Hematopoietic multipotent progenitor cell treated with erythropoietin and hydrocortisone succinate and interleukin-3 and kit ligand, for 4 days (in vitro differentiated cells): Measurements from ENCODE around the gene ITGA1.
"Not testable (repeated sequence)": the region's sequence is repeated elsewhere in the genome, so short reads cannot be mapped to it uniquely, and the experiment has no call there.

Source experiments
- DNase-seq: peaks from one replicate; pipeline ENCODE4 v3.0.0-alpha.2; 2015

The ITGA1 gene

GRCh38 chr5:52837591-52838001, 49.9 kb downstream of the ITGA1 start:
- DNase-seq = no peak

DNA sequence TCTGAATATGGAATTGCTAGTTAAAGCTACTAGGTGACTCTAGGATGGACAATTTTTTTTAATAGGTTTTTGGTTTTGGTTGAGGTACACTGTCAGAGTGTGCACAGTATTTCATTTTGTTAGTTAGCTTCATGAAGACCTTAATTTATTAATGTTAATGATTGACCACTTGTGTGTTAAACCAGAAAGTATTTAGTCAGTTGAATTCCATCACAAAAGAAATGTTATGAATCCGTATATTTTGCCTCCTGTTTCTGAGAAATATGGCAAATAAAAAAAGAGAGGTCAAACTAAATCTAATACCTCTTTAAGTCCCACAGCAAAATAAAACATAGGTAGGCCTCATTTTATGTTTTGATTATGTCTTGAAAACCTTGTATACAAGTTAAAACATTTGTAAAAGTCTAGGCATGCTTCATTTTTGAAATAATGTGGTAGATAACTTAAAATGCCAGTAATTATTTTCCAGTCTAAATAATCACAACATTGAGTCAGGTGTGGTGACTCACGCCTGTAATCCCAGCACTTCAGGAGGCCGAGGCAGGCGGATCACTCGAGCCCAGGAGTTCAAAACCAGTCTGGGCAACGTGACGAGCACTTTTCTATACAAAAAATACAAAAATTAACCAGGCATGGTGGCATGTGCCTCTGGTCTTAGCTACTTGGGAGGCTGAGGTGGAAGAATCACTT, 50.8 kb downstream of the ITGA1 start:
- no peak for DNase-seq

DNA sequence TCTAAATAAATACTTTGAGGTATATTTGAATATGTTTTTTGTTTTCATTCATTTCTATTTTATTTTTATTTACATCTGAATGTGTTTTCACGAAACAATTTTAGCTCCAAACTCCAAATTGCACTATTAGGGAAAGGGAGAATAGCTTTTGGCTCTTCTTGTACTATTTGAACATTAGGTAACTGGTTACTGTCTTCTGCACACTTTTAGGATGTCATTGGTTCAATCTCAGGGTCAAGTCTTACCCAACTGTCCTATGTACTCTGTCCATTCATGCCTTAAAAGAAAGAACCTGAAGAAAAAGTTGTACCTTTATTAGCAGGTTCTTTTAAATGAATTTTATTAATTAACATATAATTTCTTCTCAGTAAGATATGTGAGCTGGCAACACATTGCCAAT, 51.6 kb downstream of the ITGA1 start:
- DNase-seq = no peak

GRCh38 chr5:52840277-52841050, 52.7 kb downstream of the ITGA1 start:
- DNase-seq = no peak

DNA sequence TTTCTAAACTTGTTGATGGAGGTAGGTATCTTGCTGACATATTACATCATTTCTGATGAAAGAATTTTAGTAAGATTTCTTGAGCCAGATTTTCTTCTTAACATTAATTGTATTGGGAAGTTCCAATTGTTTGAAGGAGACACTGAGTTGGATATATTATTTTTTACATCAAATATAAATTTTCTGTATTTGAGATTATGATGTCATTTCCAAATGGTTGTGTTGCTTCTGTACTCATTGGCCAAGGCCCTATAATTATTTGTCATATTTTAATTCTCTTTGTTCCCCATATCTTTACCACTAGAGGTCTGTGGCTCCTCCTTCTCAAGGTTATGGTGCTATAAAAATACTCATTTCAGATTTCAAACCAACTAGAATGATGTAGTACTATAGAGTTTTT, 53.4 kb downstream of the ITGA1 start:
- DNase-seq = no peak

DNA sequence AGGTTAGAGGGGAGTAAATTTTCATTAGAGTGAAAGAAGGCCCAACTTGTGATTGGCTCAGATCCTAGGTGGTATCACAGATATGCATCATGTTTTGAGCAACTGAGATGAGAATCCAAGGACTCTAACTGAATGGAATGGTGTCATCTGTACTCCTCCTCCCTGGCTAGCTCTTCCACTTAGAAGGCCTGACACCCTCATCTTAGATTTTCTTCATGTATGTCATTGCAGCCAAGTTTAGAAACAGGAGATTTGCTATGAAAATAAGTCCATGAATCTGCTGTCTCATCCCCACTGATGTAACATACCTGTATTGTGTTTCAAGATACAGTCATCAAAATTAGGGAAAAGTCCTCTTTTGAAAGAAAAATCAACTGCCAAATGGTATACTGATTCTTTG, 54.4 kb downstream of the ITGA1 start:
- DNase-seq = no peak

- DNase-seq = no peak
Measured at GRCh38 chr5:52844885-52845284, 57.2 kb downstream of the ITGA1 start.

GRCh38 chr5:52846182-52846842, 58.6 kb downstream of the ITGA1 start:
- no peak for DNase-seq

DNA sequence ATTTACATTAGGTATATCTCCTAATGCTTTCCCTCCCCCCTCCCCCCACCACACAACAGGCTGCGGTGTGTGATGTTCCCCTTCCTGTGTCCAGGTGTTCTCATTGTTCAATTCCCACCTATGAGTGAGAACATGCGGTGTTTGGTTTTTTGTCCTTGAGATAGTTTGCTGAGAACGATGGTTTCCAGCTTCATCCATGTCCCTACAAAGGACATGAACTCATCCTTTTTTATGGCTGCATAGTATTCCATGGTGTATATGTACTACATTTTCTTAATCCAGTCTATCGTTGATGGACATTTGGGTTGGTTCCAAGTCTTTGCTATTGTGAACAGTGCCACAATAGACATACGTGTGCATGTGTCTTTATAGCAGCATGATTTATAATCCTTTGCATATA, 61.0 kb downstream of the ITGA1 start:
- not testable (repeated sequence) for DNase-seq

DNA sequence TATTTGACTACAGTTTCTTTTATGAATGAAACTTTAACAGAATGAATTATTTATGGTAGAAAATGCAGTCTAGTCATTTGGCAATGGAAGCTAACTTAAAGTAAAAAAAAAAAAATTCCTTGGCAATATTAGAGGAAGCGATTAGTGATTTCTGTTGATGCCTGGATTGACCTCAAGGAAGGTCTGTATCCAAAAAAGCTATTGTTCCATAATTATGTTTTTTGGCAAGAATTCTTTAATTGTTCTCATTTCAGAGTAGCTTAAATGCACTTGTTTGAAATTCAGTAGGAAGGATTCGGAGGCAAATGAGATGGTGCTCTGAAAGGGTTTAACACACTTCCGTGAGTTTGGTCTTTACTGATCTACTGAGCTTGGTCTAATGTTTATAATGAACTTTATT, 61.8 kb downstream of the ITGA1 start:
- no peak for DNase-seq

DNA sequence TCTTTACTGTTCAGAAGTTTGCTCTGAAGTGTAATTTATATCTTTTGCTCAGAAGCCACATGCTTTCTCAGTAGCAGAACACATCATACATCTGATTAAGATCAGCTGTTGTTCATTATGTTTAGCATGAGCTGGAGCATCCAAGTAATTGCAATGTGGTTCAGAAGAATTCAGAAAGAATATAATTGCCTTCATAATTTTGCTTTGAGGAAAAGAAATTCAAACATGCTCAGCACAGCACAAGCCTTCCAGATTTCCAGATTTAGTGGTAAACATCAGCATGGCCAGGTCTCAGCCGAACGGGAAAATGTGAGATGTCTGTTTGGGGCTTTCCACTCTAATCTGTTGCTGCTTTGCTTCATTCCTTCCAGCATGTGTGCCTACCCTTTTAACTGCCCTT, 65.9 kb downstream of the ITGA1 start:
- DNase-seq = no peak

- no peak for DNase-seq
Measured at GRCh38 chr5:52854301-52854700, 66.6 kb downstream of the ITGA1 start.

DNA sequence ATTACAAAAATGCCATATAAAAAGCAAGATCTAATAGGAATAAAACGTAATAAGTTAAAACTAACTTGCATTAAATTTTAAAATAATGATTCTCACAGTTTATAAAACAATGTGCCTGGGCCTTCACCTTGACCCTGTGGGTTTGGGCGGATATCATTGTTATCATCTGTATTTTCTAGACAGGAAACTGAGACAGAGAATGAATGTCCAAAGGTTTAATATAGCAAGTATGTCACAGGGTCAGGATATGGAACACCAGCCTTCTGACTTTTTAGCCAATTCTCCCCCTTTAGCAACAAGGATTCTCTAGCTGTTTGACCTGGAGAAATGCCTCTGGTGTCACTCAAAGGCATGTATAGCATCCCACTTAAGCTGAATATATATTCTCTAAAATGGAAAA, 67.2 kb downstream of the ITGA1 start:
- DNase-seq = no peak

DNA sequence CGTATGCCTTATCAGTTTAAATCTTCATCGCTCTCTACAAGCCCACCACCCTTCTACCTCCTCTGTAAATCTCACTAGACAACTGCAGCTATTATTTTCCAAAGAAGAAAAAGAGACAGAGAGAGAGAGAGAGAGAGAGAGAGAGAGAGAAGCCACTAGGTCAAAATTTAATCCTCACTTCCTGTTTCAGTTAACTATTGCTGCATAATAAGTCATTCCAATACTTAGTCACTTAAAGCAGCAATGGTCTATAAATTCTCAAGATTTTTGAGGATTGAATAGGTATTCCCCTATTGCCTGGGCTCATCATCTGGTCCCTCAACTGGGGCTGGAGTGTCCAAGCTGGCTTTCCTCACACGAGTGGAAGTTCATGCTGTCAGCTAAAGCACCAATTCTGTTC, 68.8 kb downstream of the ITGA1 start:
- DNase-seq = no peak

DNA sequence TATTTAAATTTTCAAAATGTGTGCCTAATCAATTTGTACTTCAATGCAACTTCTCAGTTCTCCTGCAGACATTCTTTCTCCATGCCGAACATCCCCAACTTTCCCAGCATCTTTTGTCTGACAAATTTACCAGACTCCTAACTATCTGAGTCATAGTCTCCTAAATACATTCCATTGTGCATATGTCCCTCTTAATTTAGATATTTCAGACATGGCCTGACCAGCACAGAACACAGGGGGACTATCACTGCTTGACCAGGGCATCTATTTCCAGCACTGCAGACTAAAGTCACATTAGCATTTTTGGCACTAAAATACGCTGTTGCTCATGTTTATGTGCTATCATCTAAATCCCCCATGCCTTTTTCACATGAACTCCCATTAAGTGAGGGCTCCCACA, 71.9 kb downstream of the ITGA1 start:
- DNase-seq = no peak

GRCh38 chr5:52861368-52861767, 73.7 kb downstream of the ITGA1 start:
- DNase-seq = no peak

- no peak for DNase-seq
Measured at GRCh38 chr5:52863715-52864290, 76.1 kb downstream of the ITGA1 start.

- peak; percentile 30 for DNase-seq
Measured at GRCh38 chr5:52864371-52864770, 76.7 kb downstream of the ITGA1 start.

- no peak for DNase-seq
Measured at GRCh38 chr5:52864884-52865283, 77.2 kb downstream of the ITGA1 start.

DNA sequence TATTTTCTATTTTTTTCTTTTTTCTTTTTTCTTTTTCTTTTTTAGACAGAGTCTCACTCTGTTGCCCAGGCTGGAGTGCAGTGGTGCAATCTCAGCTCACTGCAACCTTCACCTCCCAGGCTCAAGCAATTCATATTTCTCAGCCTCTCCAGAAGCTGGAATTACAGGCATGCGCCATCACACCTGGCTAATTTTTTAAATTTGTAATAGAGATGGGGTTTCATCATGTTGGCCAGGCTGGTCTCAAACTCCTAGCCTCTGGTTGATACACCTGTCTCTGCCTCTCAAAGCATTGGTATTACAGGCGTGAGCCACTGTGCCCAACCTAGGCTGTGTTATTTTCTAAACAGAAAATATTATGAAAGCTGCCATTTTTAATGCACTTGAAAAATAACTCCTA, 78.3 kb downstream of the ITGA1 start:
- not testable (repeated sequence) for DNase-seq

- no peak for DNase-seq
Measured at GRCh38 chr5:52867809-52868208, 80.1 kb downstream of the ITGA1 start.

DNA sequence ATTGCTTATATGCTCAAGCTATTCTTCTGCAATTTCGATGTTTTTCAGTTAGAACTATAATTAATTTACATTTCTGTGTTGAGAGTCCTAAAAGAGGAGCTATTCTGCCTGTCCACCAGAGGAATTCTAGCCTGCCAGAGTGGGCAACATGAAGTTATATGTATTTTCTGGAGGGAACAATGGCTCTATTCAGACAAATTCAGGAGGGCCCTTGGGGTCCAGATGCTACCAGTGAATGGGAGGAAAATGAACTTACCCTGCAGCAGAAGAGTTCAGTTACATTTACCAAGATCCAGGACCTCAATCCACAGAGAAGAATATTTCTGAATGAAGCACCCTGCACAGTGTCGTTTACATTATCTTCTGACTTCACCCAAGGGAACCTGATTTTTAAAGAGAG, 80.7 kb downstream of the ITGA1 start:
- no peak for DNase-seq

- peak; percentile 87 for DNase-seq
Measured at GRCh38 chr5:52869391-52869790, 81.7 kb downstream of the ITGA1 start.

GRCh38 chr5:52870448-52870847, 82.7 kb downstream of the ITGA1 start:
- DNase-seq = no peak
